Activated CD4-positive, CD25-positive, alpha-beta regulatory T cell treated with anti-CD3 and anti-CD28 coated beads, Interleukin-2, amount 50 U/mL, for 24 hours (primary cell): ENCODE results near the gene TBCD.
A peak's percentile ranks its signal among the peaks of the same experiment; 100 is the strongest.
"Not testable (repeated sequence)": the region's sequence is repeated elsewhere in the genome, so short reads cannot be mapped to it uniquely, and the experiment has no call there.

ENCODE experiments used
- ATAC-seq, 2 donors: fragments of 150-1000 bp; cut with Tn5 transposase; one replicate each; pipeline ENCODE4 v1.10.0; 2021; ENCODE audit warnings: mild to moderate bottlenecking in 1 of 2, moderate library complexity in 1 of 2

The TBCD gene

GRCh38 chr17:82729479-82730260 is 22.2 kb upstream of the TBCD start:
- no peak for ATAC-seq

GRCh38 chr17:82732118-82732743 is 19.6 kb upstream of the TBCD start:
- ATAC-seq = no peak

GRCh38 chr17:82734987-82735866 is 16.6 kb upstream of the TBCD start, which contains the start of gene FN3K:
Gene FN3K (plus strand): TSS chr17:82735615. CDS start chr17:82735637, 22 bp downstream.
- ATAC-seq = peak; percentile 38 to 56

GRCh38 chr17:82736511-82737185 is 15.2 kb upstream of the TBCD start:
- ATAC-seq = no peak

GRCh38 chr17:82737967-82738877 is 13.6 kb upstream of the TBCD start:
- no peak for ATAC-seq

- no peak for ATAC-seq
Observed at GRCh38 chr17:82740906-82741759, 10.7 kb upstream of the TBCD start.

GRCh38 chr17:82743344-82744219 is 8.3 kb upstream of the TBCD start:
- ATAC-seq = no peak

- ATAC-seq = not testable (repeated sequence)
Observed at GRCh38 chr17:82744736-82745135, 7.1 kb upstream of the TBCD start.

GRCh38 chr17:82745524-82745923 is 6.3 kb upstream of the TBCD start:
- no peak for ATAC-seq

GRCh38 chr17:82748756-82749155 is 3.1 kb upstream of the TBCD start:
- no peak for ATAC-seq

GRCh38 chr17:82750241-82750908 is 1.5 kb upstream of the TBCD start:
- ATAC-seq = no peak

GRCh38 chr17:82751171-82751570 is 694 bp upstream of the TBCD start:
- ATAC-seq = peak; percentile 33 to 57

GRCh38 chr17:82752371-82753200 is 721 bp downstream of the TBCD start:
- peak; percentile 23 to 31 for ATAC-seq

- ATAC-seq = no peak
Observed at GRCh38 chr17:82753201-82753464, 1.3 kb downstream of the TBCD start.

GRCh38 chr17:82754297-82755208 is 2.7 kb downstream of the TBCD start:
- ATAC-seq = no peak

GRCh38 chr17:82756166-82756565 is 4.3 kb downstream of the TBCD start:
- no peak for ATAC-seq

GRCh38 chr17:82765371-82765770 is 13.5 kb downstream of the TBCD start:
- no peak for ATAC-seq
